GM08714 (cell line): Measurements from ENCODE around the gene LRG1.
"Not testable (repeated sequence)": the region's sequence is repeated elsewhere in the genome, so short reads cannot be mapped to it uniquely, and the experiment has no call there.

Experiments used
- H3K4me3 ChIP-seq: fragments of 200-500 bp; sonication (Bioruptor generic); 2 replicates; pipeline ENCODE4 v1.5.1; 2014; ENCODE audit warnings: mild to moderate bottlenecking, low read length, inconsistent platforms
- ZNF274 ChIP-seq: IDR thresholded peaks from 2 replicates; pipeline ENCODE4 v1.6.1; 2012; ENCODE audit warnings: mild to moderate bottlenecking, low read depth, low read length

LRG1 gene

GRCh38 chr19:4566402-4567051 is 26.7 kb upstream of the LRG1 start:
- no peak overlapping the region for H3K4me3 ChIP-seq

GRCh38 chr19:4563562-4563961 is 23.7 kb upstream of the LRG1 start:
- not testable (repeated sequence) for H3K4me3 ChIP-seq

More at GRCh38 chr19:4566402-4567051, 26.7 kb upstream of the LRG1 start:
- no peak for TF ChIP-seq ZNF274

GRCh38 chr19:4562085-4562484 is 22.2 kb upstream of the LRG1 start:
- H3K4me3 ChIP-seq: not testable (repeated sequence)

GRCh38 chr19:4559569-4559968 is 19.7 kb upstream of the LRG1 start, which contains the start of gene SEMA6B:
TSS of gene SEMA6B (minus strand) at chr19:4559684. CDS start at chr19:4558457, 1,227 bp downstream.
- TF ChIP-seq ZNF274: no peak
- no peak within 1 kb of the TSS for H3K4me3 ChIP-seq

GRCh38 chr19:4557971-4558941 is 18.4 kb upstream of the LRG1 start:
- H3K4me3 ChIP-seq: no peak overlapping the region
- no peak for TF ChIP-seq ZNF274

GRCh38 chr19:4557144-4557970 is 17.5 kb upstream of the LRG1 start:
- no peak for TF ChIP-seq ZNF274

GRCh38 chr19:4556597-4557127 is 16.8 kb upstream of the LRG1 start:
- TF ChIP-seq ZNF274: no peak
- H3K4me3 ChIP-seq: no peak overlapping the region

More at GRCh38 chr19:4557144-4557970, 17.5 kb upstream of the LRG1 start:
- H3K4me3 ChIP-seq: no peak overlapping the region

- no peak for TF ChIP-seq ZNF274
- no peak overlapping the region for H3K4me3 ChIP-seq
Measured at GRCh38 chr19:4555657-4556561, 16.1 kb upstream of the LRG1 start.

- no peak for TF ChIP-seq ZNF274
Measured at GRCh38 chr19:4554717-4555116, 14.9 kb upstream of the LRG1 start.

GRCh38 chr19:4553775-4554174 is 13.9 kb upstream of the LRG1 start:
- no peak for TF ChIP-seq ZNF274
- no peak overlapping the region for H3K4me3 ChIP-seq

More at GRCh38 chr19:4554717-4555116, 14.9 kb upstream of the LRG1 start:
- H3K4me3 ChIP-seq: no peak overlapping the region

- TF ChIP-seq ZNF274: no peak
- H3K4me3 ChIP-seq: no peak overlapping the region
Measured at GRCh38 chr19:4553092-4553695, 13.4 kb upstream of the LRG1 start.

GRCh38 chr19:4552525-4552819 is 12.6 kb upstream of the LRG1 start:
- TF ChIP-seq ZNF274: no peak
- no peak overlapping the region for H3K4me3 ChIP-seq
